Neural progenitor cell (in vitro differentiated cells): ENCODE measurements around the gene MAN2A1.

Experiments used
- CTCF ChIP-seq: fragments of 200-600 bp; sonication (generic); IDR thresholded peaks from 2 replicates; pipeline ENCODE4 v1.5.1; 2017; ENCODE audit warnings: antibody characterized with exemption, mild to moderate bottlenecking
- EZH2 ChIP-seq: fragments of 200-600 bp; sonication (generic); IDR thresholded peaks from 2 replicates; pipeline ENCODE4 v1.6.1; 2017; ENCODE audit warnings: antibody characterized with exemption, mild to moderate bottlenecking, moderate library complexity

GRCh38 chr5:109669991-109670706 is 19.6 kb upstream of the MAN2A1 start:
- TF ChIP-seq CTCF (no peak), EZH2 (no peak)
